A673 (cell line): Measurements from ENCODE around the gene RUSF1. TPM values are rescaled to one million over a fixed set of nuclear protein-coding genes. Genes with fewer than 3 reads are reported as not detected.

ENCODE experiments used
- BruUV-seq: library from RNA; stranded (reverse); fragments of 400-500 nt; replicated peaks from 2 replicates; lab custom pipeline; 2021; lab: Mats Ljungman, UMichigan
- CTCF ChIA-PET: fragments of 300-600 bp; sonication (Branson Sonifier 250); formaldehyde crosslinking; loops from one replicate; lab custom pipeline; 2022; ENCODE audit warnings: antibody characterized with exemption; lab: Charles Lee
- POLR2A ChIA-PET: fragments of 300-600 bp; sonication (Branson Sonifier 250); formaldehyde crosslinking; loops from one replicate; lab custom pipeline; 2022; ENCODE audit warnings: antibody characterized with exemption; ENCODE audit not compliant: low non-redundant PET; lab: Charles Lee
- DNase-seq: peaks from one replicate; pipeline ENCODE4 v3.0.0-alpha.2; 2015; ENCODE audit warnings: low spot score
- H3K27ac ChIP-seq: fragments of 200-600 bp; sonication (generic); 2 replicates; pipeline ENCODE4 v1.5.1; 2016; ENCODE audit warnings: mixed run types, low read depth, mild to moderate bottlenecking, mixed read lengths, antibody characterized with exemption, low read length; ENCODE audit not compliant: poor library complexity, severe bottlenecking
- H3K27me3 ChIP-seq: fragments of 200-600 bp; sonication (generic); replicated peaks from 2 replicates; pipeline ENCODE4 v1.6.1; 2017; ENCODE audit warnings: mixed run types, low read depth, mild to moderate bottlenecking, mixed read lengths, antibody characterized with exemption, low read length; ENCODE audit not compliant: insufficient read depth, poor library complexity
- H3K36me3 ChIP-seq: fragments of 200-600 bp; sonication (generic); 2 replicates; pipeline ENCODE4 v1.6.1; 2016; ENCODE audit warnings: mixed run types, mild to moderate bottlenecking, mixed read lengths, antibody characterized with exemption, low read length; ENCODE audit not compliant: insufficient read depth, poor library complexity, severe bottlenecking
- H3K4me1 ChIP-seq: fragments of 200-600 bp; sonication (generic); 2 replicates; pipeline ENCODE4 v1.6.1; 2017; ENCODE audit warnings: mixed run types, mild to moderate bottlenecking, mixed read lengths, antibody characterized with exemption, low read length; ENCODE audit not compliant: insufficient read depth, poor library complexity, severe bottlenecking
- H3K4me3 ChIP-seq: fragments of 200-600 bp; sonication (generic); 2 replicates; pipeline ENCODE4 v1.5.1; 2016; ENCODE audit warnings: low read depth, mixed run types, mild to moderate bottlenecking, mixed read lengths, low read length; ENCODE audit not compliant: poor library complexity, severe bottlenecking
- H3K9me3 ChIP-seq: fragments of 200-600 bp; sonication (generic); 2 replicates; pipeline ENCODE4 v1.6.1; 2016; ENCODE audit warnings: mixed run types, low read depth, mild to moderate bottlenecking, mixed read lengths, antibody characterized with exemption, low read length; ENCODE audit not compliant: poor library complexity, severe bottlenecking
- EZH2 ChIP-seq: fragments of 200-600 bp; sonication (generic); IDR thresholded peaks from 2 replicates; pipeline ENCODE4 v1.6.1; 2017; ENCODE audit warnings: borderline replicate concordance, low read depth, mild to moderate bottlenecking, mixed read lengths, antibody characterized with exemption, low read length; ENCODE audit not compliant: poor library complexity, severe bottlenecking
- intact Hi-C: fragments of 100-400 bp; cut with micrococcal nuclease; formaldehyde crosslinking; loops from one replicate; pipeline ENCODE4 v1.10.0; 2022; ENCODE audit not compliant: unreplicated experiment
- total RNA-seq: library from RNA; stranded (reverse); gene quantifications from 2 replicates; pipeline ENCODE4 v1.2.3, GENCODE V29; 2021
- TF ChIP-seq, protein P1 (sequence below): fragments of 300-800, 200-600 bp; sonication (generic); conservative IDR thresholded peaks from 2 replicates; pipeline ENCODE4 v1.5.1; 2017; ENCODE audit warnings: low read depth, mild to moderate bottlenecking, antibody characterized with exemption, low read length, moderate library complexity, mixed read lengths

The RUSF1 gene
- total RNA-seq, 1 experiment from 2014 or later, result 41.9 TPM

DNA sequence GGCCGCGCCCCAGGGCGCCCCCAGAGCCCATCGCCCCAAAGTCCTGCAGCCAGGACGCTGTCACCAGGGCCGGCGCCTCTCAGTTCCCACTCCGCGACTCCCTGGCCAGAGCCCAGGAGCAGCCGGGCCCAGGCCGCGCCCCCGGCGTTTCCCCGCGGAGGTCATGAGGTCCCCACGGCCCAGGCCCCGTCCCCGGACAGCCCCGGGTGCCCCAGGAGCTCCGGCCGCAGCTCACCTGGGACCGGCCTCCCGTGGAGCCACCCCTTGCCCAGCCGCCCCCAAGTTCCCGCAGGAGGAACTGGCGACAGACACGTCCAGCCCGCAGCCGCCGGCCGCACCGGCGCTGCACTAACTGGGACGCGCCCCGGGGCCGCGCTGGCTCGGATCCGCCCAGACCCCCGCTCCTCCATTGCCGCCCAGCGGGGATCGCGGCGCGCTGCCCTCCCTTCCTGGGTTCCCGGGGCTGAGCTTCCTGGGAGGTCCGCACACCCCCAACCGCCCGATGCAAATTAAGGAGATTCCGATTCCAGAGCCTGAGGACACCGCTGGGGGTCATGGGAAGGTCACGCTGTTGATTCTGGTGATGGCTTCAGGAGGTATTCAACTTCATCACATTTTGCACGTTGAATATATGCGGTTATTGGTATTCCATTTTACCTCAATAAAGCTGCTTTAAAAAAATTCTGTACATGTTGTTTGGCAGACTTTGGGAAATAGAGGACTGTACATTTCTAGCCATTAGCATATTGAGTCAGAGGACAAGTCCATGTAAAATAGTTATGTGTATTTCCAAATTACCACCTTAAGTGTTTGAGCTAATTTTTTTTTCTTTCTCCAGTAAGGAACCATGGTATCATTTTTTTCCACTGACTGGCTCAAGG, 29.4 kb upstream of the RUSF1 start:
- peak; percentile 7 for DNase-seq
- intact Hi-C loops, result no loop called here
- POLR2A ChIA-PET, result no interaction called here
- Histone ChIP-seq H3K4me1 (no peaks in the 10 kb centered on the region), H3K27me3 (peaks cover 66% of the 10 kb centered on the region), H3K4me3 (no peak overlapping the region), H3K9me3 (no peaks in the 10 kb centered on the region), H3K27ac (no peak overlapping the region), H3K36me3 (no peaks in the 10 kb centered on the region)
- CTCF ChIA-PET, result no interaction called here
- no TSS peak for BruUV-seq
- TF ChIP-seq, protein P1, sequence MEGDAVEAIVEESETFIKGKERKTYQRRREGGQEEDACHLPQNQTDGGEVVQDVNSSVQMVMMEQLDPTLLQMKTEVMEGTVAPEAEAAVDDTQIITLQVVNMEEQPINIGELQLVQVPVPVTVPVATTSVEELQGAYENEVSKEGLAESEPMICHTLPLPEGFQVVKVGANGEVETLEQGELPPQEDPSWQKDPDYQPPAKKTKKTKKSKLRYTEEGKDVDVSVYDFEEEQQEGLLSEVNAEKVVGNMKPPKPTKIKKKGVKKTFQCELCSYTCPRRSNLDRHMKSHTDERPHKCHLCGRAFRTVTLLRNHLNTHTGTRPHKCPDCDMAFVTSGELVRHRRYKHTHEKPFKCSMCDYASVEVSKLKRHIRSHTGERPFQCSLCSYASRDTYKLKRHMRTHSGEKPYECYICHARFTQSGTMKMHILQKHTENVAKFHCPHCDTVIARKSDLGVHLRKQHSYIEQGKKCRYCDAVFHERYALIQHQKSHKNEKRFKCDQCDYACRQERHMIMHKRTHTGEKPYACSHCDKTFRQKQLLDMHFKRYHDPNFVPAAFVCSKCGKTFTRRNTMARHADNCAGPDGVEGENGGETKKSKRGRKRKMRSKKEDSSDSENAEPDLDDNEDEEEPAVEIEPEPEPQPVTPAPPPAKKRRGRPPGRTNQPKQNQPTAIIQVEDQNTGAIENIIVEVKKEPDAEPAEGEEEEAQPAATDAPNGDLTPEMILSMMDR, result no peak
- peak; percentile 51 for TF ChIP-seq EZH2

DNA sequence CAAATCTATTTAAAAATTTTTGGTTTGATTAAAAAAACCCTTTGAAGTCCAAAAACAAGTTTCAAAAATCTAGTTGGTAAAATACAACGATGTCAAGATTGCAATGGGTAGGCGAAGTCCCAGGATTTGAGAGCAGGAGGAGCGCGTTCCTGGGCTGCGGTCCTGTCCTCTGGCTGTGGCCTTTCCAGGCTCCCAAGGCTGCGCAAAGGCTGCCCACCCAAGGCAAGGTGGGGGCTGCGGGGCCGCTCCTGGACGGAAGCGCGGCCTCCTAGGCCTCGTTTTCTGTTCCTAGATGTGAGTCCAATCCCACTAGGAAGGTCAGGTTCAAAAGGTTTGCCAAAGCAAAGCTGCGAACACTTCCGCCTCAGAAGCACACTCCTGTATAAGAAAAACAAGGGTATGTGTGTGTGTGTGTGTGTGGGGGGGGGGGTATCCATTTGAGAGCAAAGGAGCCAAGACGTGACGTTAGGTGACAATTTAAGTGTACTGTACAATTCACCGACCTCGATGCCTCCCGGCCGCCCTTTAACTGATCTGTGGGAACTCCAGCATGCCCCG, 28.7 kb upstream of the RUSF1 start:
- intact Hi-C loops, result no loop called here
- Histone ChIP-seq H3K9me3 (no peaks in the 10 kb centered on the region), H3K4me1 (no peaks in the 10 kb centered on the region), H3K4me3 (no peak overlapping the region), H3K36me3 (no peaks in the 10 kb centered on the region), H3K27me3 (peaks cover 66% of the 10 kb centered on the region), H3K27ac (no peak overlapping the region)
- BruUV-seq, result no TSS peak
- TF ChIP-seq, protein P1, result no peak
- ChIA-PET POLR2A (no interaction called here), CTCF (no interaction called here)
- no peak for DNase-seq

DNA sequence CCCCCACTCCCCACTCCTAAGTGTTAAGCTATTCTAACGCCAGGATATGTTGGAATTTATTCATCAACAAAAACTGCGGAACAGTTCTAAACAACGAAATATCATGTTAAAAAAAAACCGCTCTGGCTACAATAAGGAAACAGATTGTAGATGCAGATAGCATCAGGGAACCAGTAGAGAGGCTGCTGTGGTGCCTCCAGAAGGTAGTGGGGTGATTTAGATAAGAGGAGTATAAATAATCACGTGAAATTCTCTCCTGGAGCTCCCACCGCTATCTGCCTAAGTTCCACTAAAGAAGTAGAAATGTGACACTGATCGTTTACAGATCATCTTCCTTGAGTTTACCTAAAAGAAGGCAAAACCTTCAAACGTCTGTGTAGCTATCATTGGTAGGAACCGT, 27.5 kb upstream of the RUSF1 start:
- no peaks in the 10 kb centered on the region for H3K9me3 ChIP-seq
- no peak for DNase-seq
- no peaks in the 10 kb centered on the region for H3K36me3 ChIP-seq
- TF ChIP-seq, protein P1, result no peak
- no peak for TF ChIP-seq EZH2
- intact Hi-C loops, result no loop called here
- CTCF ChIA-PET, result interaction anchor here (0.7 kb wide), 1 partner anchor 77 kb away, joined by 3 read pairs; no protein-coding TSS in a partner anchor
- no TSS peak for BruUV-seq
- POLR2A ChIA-PET, result no interaction called here
- H3K27ac ChIP-seq, result no peak overlapping the region
- H3K4me3 ChIP-seq, result no peak overlapping the region
- H3K4me1 ChIP-seq, result no peaks in the 10 kb centered on the region
- peaks cover 69% of the 10 kb centered on the region for H3K27me3 ChIP-seq
